Liver (tissue), 3 donors: ENCODE measurements around the gene KDM5A.

Experiments used
- HNF4G ChIP-seq: IDR thresholded peaks from 2 replicates; pipeline ENCODE4 v1.6.1; 2016; ENCODE audit warnings: antibody characterized with exemption
- TAF1 ChIP-seq: conservative IDR thresholded peaks from 2 replicates; pipeline ENCODE4 v1.6.1; 2016; ENCODE audit warnings: antibody characterized with exemption, mild to moderate bottlenecking
- YY1 ChIP-seq: IDR thresholded peaks from 2 replicates; pipeline ENCODE4 v1.6.1; 2016; ENCODE audit warnings: antibody characterized with exemption, mild to moderate bottlenecking
- TF ChIP-seq, protein P1 (sequence below): fragments of 150-350 bp; IDR thresholded peaks from 2 replicates; pipeline ENCODE4 v1.5.1; 2017; ENCODE audit warnings: improper control_type of control experiment, low read depth, low read length; ENCODE audit not compliant: missing input control
- TF ChIP-seq, protein P2 (sequence below): IDR thresholded peaks from 2 replicates; pipeline ENCODE4 v1.6.1; 2016; ENCODE audit warnings: antibody characterized with exemption
- donor health status: healthy.
- donor health status: healthy.

DNA sequence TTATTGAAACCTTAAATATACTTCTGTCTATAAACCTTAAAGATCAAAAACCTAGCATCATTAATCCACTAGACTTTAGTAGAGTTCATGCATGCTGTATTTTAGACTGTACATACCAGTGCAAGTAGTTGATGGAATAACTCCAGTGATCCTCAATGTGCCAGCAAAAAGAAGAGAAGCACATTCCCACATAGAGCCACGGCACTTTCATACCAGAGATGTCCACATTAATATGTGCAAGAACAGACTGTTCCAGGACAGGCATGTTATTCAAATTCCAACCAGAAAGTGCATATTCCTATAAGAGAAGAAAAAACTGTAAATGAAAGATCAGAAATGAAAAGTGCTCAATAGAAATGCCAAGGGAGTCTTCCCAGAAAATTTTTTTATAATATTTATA lies 55.0 kb downstream of the KDM5A start:
- TF ChIP-seq, protein P1, sequence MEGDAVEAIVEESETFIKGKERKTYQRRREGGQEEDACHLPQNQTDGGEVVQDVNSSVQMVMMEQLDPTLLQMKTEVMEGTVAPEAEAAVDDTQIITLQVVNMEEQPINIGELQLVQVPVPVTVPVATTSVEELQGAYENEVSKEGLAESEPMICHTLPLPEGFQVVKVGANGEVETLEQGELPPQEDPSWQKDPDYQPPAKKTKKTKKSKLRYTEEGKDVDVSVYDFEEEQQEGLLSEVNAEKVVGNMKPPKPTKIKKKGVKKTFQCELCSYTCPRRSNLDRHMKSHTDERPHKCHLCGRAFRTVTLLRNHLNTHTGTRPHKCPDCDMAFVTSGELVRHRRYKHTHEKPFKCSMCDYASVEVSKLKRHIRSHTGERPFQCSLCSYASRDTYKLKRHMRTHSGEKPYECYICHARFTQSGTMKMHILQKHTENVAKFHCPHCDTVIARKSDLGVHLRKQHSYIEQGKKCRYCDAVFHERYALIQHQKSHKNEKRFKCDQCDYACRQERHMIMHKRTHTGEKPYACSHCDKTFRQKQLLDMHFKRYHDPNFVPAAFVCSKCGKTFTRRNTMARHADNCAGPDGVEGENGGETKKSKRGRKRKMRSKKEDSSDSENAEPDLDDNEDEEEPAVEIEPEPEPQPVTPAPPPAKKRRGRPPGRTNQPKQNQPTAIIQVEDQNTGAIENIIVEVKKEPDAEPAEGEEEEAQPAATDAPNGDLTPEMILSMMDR, result no peak
- TF ChIP-seq, protein P2, sequence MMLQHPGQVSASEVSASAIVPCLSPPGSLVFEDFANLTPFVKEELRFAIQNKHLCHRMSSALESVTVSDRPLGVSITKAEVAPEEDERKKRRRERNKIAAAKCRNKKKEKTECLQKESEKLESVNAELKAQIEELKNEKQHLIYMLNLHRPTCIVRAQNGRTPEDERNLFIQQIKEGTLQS, result no peak
- TF ChIP-seq YY1 (no peak), TAF1 (no peak), HNF4G (no peak)
